Stomach smooth muscle (tissue), 2 donors: ENCODE data around the gene UBE2E2.
"Not testable (repeated sequence)": the region's sequence is repeated elsewhere in the genome, so short reads cannot be mapped to it uniquely, and the experiment has no call there.

Experiments
- H3K27ac ChIP-seq: one replicate; pipeline ENCODE4 v1.7.0; 2013; ENCODE audit warnings: mild to moderate bottlenecking, low read length, inconsistent platforms
- H3K27me3 ChIP-seq, 2 donors: one replicate each; pipeline ENCODE4 v1.7.0; 2013; ENCODE audit warnings: low read length in 2 of 2; ENCODE audit not compliant: insufficient read depth in 2 of 2, control insufficient read depth in 1 of 2
- H3K36me3 ChIP-seq, 2 donors: one replicate each; pipeline ENCODE4 v1.7.0; 2013; ENCODE audit warnings: low read length in 2 of 2; ENCODE audit not compliant: control insufficient read depth in 2 of 2, insufficient read depth in 2 of 2
- H3K4me1 ChIP-seq: one replicate; pipeline ENCODE4 v1.7.0; 2013; ENCODE audit warnings: low read length; ENCODE audit not compliant: control insufficient read depth, insufficient read depth
- H3K4me3 ChIP-seq, 2 donors: one replicate each; pipeline ENCODE4 v1.7.0; 2013; ENCODE audit warnings: low read length in 2 of 2
- H3K9ac ChIP-seq, 2 donors: one replicate each; pipeline ENCODE4 v1.7.0; 2013; ENCODE audit warnings: low read length in 2 of 2, mild to moderate bottlenecking in 1 of 2
- H3K9me3 ChIP-seq, 2 donors: one replicate each; pipeline ENCODE4 v1.7.0; 2013; ENCODE audit warnings: low read length in 2 of 2; ENCODE audit not compliant: control insufficient read depth in 2 of 2
- donor health status: healthy.
- donor health status: Pancreatic carcinoma.

The UBE2E2 gene

DNA sequence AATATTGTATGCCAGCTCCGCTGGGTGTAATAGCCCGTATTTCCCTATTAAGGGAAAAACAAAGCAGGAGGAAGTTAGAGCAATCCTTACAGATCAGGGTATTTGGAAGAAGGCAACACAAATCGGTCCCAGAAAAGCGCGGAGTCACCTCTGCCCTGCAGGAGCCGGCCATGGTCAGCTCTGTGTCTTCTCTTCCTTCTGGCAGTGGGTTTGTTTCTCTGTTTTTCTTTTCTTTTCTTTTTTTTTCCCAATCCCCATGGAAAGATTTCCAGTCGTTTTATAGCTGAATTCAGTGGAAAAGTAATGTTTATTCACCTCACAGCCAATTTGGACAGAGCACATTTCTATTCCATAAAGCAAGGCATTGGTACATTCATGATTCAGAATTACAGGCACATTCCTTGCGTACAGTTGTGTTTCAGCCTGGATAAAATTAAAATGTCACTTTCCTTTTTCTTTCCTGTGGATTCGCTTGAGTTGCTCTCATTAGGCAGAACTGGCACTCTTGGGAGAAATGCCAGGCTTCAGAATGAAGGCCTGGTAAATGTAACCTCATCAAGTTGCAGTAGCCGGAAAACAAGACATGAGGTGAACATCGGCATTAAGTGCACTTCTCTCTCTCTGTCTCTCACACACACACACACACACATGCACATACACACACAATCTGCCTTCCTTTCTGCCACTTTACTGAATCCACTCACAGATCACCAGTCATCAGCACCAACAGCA is 398.1 kb downstream of the UBE2E2 start:
- Histone ChIP-seq H3K36me3 (no peaks in the 10 kb centered on the region), H3K27me3 (no peaks in the 10 kb centered on the region), H3K4me1 (peaks cover 17% of the 10 kb centered on the region), H3K9me3 (peaks cover 0 to 2% of the 10 kb centered on the region in 2 donors), H3K27ac (peak overlapping the region; percentile 55), H3K9ac (peak overlapping the region in 1 of 2 donors; percentile 2), H3K4me3 (peak overlapping the region; percentile 38 to 47)

GRCh38 chr3:23602971-23603370 is 399.8 kb downstream of the UBE2E2 start:
- no peaks in the 10 kb centered on the region for H3K36me3 ChIP-seq
- H3K9me3 ChIP-seq: no peaks in the 10 kb centered on the region
- no peak overlapping the region for H3K27ac ChIP-seq
- peaks cover 17% of the 10 kb centered on the region for H3K4me1 ChIP-seq
- no peak overlapping the region for H3K4me3 ChIP-seq
- no peak overlapping the region for H3K9ac ChIP-seq
- no peaks in the 10 kb centered on the region for H3K27me3 ChIP-seq

- Histone ChIP-seq H3K9me3 (no peaks in the 10 kb centered on the region), H3K4me3 (no peak overlapping the region), H3K9ac (no peak overlapping the region), H3K27ac (no peak overlapping the region), H3K36me3 (no peaks in the 10 kb centered on the region), H3K4me1 (peaks cover 5% of the 10 kb centered on the region), H3K27me3 (no peaks in the 10 kb centered on the region)
Measured at GRCh38 chr3:23607184-23607847, 404.2 kb downstream of the UBE2E2 start.

DNA sequence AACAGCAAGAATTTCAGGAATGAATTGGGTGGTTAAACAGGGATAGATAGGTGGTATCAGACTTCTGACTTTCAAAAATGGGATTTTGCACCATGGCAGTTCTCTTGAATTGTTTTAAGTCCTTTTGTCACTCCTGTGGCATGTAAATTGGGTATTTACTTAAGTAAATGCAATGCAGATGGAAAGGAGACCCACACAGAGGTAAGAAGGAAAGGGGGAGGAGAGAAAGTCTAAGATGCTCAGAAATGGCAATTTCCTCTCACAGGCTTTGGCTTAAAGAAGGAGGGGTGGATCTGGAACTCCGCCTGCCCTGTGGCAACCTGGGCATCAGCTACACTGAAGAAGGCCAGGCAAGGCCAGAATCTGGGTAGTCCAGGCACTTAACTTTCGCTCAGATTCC is 405.5 kb downstream of the UBE2E2 start:
- Histone ChIP-seq H3K9ac (no peak overlapping the region), H3K4me3 (no peak overlapping the region), H3K9me3 (no peaks in the 10 kb centered on the region), H3K36me3 (no peaks in the 10 kb centered on the region), H3K27me3 (no peaks in the 10 kb centered on the region), H3K27ac (no peak overlapping the region), H3K4me1 (peaks cover 5% of the 10 kb centered on the region)

GRCh38 chr3:23611737-23612295 is 408.7 kb downstream of the UBE2E2 start:
- no peak overlapping the region for H3K9ac ChIP-seq
- peaks cover 5% of the 10 kb centered on the region for H3K4me1 ChIP-seq
- H3K9me3 ChIP-seq: no peaks in the 10 kb centered on the region
- peak overlapping the region in 1 of 2 donors; percentile 55 for H3K4me3 ChIP-seq
- no peaks in the 10 kb centered on the region for H3K27me3 ChIP-seq
- no peaks in the 10 kb centered on the region for H3K36me3 ChIP-seq
- H3K27ac ChIP-seq: no peak overlapping the region

DNA sequence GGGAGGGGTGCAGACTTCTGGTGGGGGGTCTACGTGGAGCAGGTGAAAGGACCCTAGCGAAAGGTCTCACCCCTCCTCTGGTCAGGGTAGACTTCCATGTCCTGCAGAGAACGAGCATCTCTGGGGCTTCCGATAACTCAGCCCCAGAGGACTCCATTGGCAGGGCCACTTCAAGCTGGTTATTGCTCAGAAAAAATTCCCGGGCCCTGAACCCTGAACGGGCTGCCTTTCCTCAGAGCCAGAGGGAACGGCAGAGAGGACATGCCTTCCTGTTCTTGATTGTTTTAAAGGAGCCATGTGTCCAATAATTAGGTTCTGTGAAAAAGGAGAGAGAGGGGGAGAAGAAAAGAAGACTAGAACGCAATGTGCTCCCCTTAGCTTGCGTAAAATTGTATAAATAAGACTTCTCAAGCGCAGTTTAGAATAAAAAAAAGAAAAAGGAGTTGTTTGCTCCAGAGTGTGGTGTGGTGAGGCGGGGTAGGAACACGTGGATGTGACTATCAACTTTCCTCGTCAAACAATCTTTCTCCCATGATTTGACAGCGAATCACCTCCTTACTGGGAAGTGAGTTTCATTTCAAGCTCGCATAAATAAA is 409.3 kb downstream of the UBE2E2 start:
- Histone ChIP-seq H3K36me3 (no peaks in the 10 kb centered on the region), H3K27me3 (no peaks in the 10 kb centered on the region), H3K4me3 (peak overlapping the region in 1 of 2 donors; percentile 55), H3K27ac (no peak overlapping the region), H3K4me1 (peaks cover 5% of the 10 kb centered on the region), H3K9ac (no peak overlapping the region), H3K9me3 (no peaks in the 10 kb centered on the region)

GRCh38 chr3:23615068-23615467 is 411.9 kb downstream of the UBE2E2 start:
- Histone ChIP-seq H3K4me3 (no peak overlapping the region), H3K9ac (no peak overlapping the region), H3K9me3 (no peaks in the 10 kb centered on the region)

GRCh38 chr3:23618475-23618874 is 415.3 kb downstream of the UBE2E2 start:
- not testable (repeated sequence) for H3K9ac ChIP-seq, H3K27me3 ChIP-seq, H3K4me3 ChIP-seq, H3K9me3 ChIP-seq, H3K4me1 ChIP-seq, H3K27ac ChIP-seq, H3K36me3 ChIP-seq

More at GRCh38 chr3:23615068-23615467, 411.9 kb downstream of the UBE2E2 start:
- H3K27me3 ChIP-seq: no peaks in the 10 kb centered on the region
- H3K27ac ChIP-seq: no peak overlapping the region
- no peaks in the 10 kb centered on the region for H3K36me3 ChIP-seq
- H3K4me1 ChIP-seq: peaks cover 5% of the 10 kb centered on the region

DNA sequence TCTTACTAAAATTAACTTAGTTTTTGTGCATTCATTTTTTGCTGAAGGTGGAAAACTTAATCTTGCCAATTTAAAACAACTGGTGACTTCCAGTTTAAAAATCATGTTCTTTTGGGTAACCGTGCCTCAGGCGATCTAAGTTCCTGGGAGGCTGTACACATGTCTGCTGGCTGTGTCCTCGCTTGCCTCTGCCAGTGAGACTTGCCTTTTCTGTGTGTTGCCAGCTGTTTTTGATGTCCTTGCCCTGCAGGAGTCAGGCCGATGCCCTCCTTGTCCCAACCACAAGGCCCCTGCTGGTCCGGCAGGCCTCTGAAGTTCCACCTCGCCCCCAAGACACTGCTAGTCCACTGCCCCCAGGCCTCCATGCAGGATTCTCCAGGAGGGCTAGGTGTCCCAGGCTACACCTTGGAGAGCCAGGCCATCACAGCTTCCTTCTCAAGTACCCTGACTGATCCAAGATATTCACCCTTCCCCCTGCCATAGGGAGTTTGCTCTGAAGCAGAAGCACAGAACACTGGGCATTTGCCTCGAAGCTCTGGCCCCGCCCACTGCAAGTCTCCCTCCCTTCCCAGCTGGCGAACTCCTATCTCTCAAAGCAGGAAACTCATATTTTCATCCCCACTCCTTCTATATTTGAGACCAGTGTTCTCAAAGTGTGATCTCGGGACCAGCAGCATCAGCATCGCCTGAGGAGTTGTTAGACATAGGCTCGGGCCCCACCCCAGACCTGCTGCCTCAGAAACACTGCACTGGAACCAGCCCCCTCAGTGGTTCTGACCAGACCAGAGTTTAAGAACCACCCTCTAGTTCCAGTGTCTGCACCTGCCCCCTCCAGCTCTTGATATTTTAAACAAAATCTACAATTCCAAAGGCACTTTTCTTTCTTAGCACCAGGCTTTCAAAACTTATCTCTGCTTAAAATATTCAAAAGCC is 416.8 kb downstream of the UBE2E2 start:
- no peak overlapping the region for H3K9ac ChIP-seq
- H3K27ac ChIP-seq: no peak overlapping the region
- no peaks in the 10 kb centered on the region for H3K27me3 ChIP-seq
- no peaks in the 10 kb centered on the region for H3K4me1 ChIP-seq
- H3K9me3 ChIP-seq: peaks cover 4 to 10% of the 10 kb centered on the region in 2 donors
- H3K4me3 ChIP-seq: no peak overlapping the region
- no peaks in the 10 kb centered on the region for H3K36me3 ChIP-seq

DNA sequence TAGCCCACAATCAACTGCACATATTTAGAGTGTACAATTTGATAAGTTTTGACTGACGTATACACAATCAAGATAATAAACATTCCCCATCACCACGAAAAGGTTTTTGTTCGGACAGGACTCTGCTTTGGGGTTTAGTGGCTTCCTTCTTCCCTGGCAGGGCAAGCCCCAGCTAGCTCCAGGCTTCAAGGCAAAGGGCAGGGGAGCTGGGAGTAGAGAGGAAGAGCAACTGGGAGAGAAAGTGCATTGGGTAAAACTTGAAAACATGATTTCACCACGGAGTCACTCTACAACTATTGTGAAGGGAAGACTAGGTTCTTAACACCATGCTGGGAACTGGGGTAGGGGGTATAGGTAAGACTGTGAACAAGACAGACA is 417.5 kb downstream of the UBE2E2 start:
- Histone ChIP-seq H3K36me3 (no peaks in the 10 kb centered on the region), H3K9ac (no peak overlapping the region), H3K4me3 (no peak overlapping the region), H3K27ac (no peak overlapping the region), H3K4me1 (no peaks in the 10 kb centered on the region), H3K9me3 (peaks cover 4 to 10% of the 10 kb centered on the region in 2 donors), H3K27me3 (no peaks in the 10 kb centered on the region)
